HG03159 (cell line): ENCODE measurements around the gene KRTAP2-2.
"Not testable (repeated sequence)": the region's sequence is repeated elsewhere in the genome, so short reads cannot be mapped to it uniquely, and the experiment has no call there.

Experiments
- ATAC-seq: cut with Tn5 transposase; IDR thresholded peaks from one replicate; pipeline ENCODE4 v1.9.1; 2021; ENCODE audit warnings: mild to moderate bottlenecking, moderate library complexity; ENCODE audit not compliant: unreplicated experiment

KRTAP2-2 gene

DNA sequence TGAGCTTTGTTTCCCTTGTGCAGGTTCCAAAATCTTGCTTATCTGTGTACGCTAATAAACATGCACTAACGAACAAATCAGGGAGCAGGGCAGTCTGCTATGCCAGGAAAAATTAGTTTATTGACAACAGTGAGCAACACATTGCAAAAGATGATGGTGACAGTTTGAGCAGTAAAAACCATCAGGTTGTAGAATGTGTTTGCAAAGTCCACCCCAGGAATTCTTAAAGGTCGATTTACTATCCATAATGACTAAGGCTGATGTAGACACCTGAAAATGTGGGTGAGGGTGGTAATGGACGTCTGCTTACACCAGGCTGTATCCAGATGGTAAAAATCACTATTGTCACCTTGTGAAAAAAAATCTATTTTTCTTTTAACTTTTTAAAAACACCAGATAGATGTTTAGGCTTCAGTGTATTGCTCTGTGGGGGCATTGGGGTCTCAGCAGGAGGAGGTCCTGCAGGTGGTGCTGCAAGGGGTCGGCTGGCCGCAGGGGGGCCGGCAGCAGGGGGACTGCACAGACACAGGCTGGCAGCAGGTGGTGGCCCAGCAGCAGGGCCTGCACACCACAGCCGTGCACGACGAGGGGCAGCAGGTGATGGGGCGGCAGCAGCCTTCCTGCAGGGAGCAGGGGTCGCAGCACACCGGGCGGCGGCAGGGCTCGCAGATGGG, 10.1 kb upstream of the KRTAP2-2 start:
- ATAC-seq: not testable (repeated sequence)

DNA sequence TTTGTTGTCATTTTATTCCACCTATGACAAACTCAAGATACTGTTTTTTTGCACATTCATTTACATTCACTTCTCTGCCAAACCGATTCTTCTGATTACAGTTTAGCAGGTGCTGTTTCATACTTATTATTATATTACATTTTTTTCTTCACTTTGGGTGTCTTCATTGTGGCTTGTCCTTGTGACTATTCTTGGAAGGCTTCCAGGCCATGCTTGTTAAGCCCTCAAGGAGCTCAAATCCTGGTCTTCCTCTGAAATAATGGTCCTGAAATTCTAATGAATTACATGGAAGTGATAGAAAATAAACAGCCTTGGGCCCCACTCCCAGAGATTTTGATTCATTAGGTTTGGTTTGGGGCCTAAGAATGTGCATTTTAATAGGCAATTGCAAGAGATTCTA, 9.3 kb upstream of the KRTAP2-2 start:
- no peak for ATAC-seq

DNA sequence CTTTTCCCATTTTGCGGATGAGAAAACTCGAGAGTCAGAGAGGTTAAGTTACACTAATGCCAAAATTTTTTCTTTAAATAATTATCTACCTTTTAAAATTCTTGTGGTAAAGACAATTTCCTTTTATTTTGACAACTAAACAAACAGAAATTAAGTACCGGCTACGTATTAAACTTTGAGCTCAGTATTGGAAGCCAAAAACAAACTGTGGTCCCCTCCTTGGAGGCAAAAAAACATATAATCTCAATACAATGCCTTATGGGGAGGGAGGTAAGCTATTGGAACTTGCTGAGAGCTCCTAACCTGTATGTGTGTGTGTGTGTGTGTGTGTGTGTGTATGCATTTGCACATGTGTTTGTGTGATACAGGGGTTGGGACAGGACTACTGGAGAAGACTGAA, 8.4 kb upstream of the KRTAP2-2 start:
- no peak for ATAC-seq

DNA sequence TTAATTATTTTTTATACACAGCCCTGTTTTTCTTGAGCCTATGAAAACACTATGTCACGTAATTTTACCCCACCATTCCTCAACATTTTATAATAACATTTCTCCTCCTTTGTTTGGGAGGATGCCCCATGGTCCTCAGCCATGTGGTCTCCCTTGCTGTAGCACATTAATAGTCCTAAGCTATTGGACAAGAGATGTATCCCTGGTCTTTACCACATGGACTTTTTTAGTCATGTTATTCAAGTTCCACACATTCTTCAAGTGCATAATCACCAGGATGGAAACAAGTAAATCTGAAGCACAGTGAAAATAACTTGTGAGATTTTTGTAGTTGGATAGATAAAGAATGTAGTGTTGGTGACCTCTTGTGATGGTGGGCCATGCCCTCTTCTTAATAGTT, 6.9 kb upstream of the KRTAP2-2 start:
- ATAC-seq: no peak

DNA sequence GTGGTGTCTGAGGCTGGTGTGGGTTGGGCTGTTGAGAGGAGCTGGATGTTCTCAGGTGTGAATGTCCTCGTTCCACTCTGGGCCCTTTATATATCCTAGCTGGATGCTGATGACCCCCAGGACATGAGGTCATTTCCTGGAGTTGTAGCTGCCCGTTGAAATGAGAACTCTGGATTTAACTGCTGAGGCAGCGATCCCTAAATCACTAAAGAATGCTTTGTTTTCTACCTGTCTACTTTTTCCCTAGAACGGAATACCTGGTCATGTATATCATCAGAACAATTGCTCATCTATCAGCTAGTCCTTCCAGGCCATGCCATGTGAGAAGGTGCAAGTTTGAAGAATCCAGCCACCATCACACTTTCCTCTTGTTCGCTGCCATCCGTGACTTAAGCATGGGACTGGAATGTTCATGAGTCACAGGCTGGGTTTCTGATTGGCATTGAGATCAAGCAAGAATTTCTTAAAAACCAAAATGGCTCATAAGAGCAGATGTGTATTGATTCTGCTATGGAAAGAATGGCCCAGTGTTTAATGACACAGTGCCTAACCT, 5.1 kb upstream of the KRTAP2-2 start, which contains the start of gene KRTAP2-3:
TSS of gene KRTAP2-3 (minus strand) at position 63 of the 553 bp plus-strand sequence. CDS start 64 bp downstream, outside the sequence.
- ATAC-seq: no peak

DNA sequence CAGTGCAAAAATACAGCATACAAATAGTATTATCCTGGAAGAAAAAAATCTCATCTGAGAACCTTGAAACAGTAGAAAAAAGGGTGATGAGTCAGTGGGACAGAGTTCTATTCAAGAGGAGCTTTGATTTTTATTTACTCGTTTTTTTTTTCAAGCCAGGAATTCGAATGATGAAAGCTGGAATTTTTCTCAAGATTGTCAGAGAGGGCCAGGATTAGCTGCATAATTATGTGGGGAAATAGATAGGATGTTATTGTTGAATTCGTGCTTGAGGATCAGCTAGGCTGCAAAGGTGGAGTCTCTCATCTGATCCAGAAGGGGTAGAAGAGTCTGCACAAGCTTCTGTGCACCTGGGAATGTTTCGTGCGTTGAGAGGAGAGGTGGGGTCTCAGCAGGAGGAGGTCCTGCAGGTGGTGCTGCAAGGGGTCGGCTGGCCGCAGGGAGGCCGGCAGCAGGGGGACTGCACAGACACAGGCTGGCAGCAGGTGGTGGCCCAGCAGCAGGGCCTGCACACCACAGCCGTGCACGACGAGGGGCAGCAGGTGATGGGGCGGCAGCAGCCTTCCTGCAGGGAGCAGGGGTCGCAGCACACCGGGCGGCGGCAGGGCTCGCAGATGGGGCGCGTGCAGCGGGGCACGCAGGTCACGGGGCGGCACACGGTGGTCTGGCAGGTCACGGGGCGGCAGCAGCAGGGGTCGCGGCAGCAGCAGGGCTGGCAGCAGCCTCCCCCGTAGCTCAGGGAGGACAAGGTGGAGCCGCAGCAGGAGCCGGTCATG, 4.4 kb upstream of the KRTAP2-2 start:
- ATAC-seq: not testable (repeated sequence)

DNA sequence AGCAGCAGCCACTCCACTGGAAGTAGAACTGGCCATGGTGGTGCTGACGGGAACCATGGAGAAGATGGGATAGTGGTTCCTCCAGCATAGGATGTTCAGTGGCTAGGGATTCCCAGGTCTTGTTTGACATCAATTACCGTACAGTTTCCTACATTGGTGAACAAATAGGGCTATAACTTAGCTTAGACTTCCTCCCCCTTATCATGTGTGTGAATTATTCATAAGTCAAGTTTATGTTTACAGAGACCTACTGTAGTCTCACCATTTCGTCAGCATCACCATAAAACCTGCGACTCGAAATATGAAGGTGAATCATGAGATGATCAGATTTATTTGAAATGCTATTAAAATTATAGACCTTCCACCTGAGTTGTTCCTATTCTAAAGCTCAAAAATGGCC, 3.7 kb upstream of the KRTAP2-2 start:
- ATAC-seq: no peak

DNA sequence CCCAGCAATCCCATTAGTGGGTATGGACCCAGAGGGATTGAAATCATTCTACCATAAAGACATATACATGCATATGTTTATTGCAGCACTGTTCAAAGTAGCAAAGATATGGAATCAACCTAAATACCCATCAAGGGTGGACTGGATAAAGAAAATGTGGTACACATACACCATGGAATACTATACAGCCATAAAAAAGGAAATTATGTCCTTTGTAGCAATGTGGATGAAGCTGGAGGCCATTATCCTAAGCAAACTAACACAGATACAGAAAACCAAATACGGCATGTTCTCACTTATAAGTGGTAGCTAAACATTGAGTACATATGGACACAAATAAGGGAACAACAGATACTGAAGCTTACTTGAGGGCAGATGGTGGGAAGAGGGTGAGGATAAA, 2.5 kb upstream of the KRTAP2-2 start:
- ATAC-seq: no peak

DNA sequence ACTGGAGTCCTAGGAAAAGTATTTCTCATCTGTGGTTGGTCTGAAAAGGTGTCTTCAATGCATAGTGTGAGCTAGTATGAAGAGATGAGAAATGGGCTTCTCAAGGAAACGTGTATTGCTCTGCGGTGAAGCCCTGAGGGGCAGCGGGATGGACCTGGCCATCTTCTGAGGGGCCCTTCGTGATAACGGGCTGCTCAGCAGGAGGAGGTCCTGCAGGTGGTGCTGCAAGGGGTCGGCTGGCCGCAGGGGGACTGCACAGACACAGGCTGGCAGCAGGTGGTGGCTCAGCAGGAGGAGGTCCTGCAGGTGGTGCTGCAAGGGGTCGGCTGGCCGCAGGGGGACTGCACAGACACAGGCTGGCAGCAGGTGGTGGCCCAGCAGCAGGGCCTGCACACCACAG, 474 bp downstream of the KRTAP2-2 start:
- not testable (repeated sequence) for ATAC-seq

DNA sequence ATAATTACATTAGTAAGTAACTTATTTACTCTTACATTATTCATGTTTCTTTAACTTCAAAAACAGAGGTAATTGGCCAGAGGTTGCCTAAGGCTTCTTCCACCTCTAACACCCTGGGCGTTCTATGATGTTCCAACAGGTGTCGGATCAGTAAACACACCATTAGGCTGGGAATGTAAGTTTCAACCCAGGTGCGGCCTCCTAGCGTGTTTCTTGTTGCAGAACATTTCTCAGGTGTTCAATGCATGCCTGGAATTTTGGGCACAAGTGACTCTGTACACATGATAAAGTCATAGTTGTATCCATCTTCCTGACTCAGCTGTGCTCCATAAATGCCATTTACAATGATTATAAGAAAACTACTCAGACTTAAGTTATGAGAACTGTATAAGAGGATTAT, 1.0 kb downstream of the KRTAP2-2 start:
- no peak for ATAC-seq

DNA sequence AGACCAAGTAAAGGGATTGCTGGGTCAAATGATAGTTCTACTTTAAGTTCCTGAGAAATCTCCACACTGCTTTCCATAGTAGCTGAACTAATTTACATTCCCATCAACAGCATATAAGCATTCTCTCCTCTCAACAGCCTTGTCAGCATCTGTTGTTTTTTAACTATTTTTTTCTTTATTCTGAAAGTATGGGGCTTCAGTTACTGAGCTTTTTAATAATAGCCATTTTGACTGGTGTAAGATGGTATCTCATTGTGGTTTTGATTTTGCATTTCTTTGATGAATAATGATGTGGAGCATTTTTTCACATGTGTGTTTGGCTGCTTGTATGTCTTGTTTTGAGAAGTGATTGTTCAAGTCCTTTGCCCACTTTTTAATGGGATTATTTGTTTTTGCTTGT, 2.5 kb downstream of the KRTAP2-2 start:
- ATAC-seq: no peak

DNA sequence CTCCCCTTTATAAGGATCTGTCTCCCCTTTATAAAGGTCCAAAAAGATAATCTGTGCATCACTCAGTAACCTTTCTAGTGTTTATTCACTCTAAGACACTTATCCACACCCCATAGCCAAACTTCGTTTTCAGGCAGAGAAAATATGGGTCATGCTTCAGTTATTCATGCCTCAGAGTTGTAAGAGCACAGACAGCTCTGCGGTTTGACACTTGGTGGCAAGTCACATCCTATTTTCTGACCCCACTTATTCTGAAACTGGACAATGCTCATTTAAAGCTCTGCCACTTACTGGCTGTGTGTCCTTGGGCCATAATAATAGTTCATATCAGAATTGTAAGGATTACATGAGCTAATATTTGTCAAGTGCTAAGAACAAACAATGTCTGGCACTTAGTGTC, 5.9 kb downstream of the KRTAP2-2 start:
- ATAC-seq: no peak

DNA sequence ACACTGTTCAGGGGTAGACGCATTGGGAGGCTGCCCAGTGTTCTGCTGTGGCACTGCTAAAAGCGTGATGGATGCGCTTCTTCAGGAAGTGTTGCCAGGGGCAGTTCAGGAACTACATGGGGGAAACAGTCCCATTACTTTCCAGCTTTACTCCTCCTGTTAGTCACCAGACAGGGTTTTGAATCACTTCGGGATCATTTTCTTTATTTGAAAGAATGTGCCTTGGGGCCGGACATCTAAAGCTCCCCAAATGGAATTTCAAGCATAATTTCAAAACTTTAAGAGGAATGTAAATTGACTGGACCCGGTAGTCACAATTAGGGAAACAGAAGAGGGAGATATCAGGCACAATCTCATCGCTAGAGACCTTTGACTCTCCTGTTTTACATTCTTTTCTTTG, 6.6 kb downstream of the KRTAP2-2 start:
- no peak for ATAC-seq

DNA sequence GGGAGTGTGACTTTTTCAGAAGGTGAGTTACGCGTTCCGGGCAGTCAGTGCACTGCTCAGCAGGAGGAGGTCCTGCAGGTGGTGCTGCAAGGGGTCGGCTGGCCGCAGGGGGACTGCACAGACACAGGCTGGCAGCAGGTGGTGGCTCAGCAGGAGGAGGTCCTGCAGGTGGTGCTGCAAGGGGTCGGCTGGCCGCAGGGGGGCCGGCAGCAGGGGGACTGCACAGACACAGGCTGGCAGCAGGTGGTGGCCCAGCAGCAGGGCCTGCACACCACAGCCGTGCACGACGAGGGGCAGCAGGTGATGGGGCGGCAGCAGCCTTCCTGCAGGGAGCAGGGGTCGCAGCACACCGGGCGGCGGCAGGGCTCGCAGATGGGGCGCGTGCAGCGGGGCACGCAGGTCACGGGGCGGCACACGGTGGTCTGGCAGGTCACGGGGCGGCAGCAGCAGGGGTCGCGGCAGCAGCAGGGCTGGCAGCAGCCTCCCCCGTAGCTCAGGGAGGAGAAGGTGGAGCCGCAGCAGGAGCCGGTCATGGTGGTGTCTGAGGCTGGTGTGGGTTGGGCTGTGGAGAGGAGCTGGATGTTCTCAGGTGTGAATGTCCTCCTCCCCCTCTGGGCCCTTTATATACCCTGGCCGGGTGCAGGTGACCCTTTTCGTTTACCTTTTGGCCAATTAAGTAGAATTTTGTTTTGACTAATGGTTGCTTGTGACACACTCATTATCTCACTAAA, 8.1 kb downstream of the KRTAP2-2 start, which contains the start of gene KRTAP2-1:
TSS of gene KRTAP2-1 (minus strand) at position 582 of the 731 bp plus-strand sequence. CDS start at position 533, 49 bp downstream.
- not testable (repeated sequence) for ATAC-seq

DNA sequence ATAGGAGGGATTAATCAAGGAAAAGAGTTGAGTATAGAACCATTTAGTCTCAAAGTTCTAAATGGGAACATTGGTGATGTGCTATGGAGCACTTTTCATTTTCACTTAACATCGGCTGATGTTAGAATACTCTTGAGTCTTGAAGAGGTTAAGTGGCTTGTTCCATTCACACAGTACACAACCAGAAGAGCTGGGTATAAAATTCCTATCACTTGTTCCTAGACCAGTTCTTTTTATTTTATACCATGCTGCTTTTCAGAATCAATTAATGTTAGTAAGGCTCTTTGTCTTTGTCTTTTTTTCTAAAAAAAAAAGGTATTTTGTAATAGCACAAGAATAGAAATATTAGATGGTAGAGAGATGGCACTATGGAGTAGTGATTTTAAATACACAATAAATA, 12.1 kb downstream of the KRTAP2-2 start:
- ATAC-seq: no peak

DNA sequence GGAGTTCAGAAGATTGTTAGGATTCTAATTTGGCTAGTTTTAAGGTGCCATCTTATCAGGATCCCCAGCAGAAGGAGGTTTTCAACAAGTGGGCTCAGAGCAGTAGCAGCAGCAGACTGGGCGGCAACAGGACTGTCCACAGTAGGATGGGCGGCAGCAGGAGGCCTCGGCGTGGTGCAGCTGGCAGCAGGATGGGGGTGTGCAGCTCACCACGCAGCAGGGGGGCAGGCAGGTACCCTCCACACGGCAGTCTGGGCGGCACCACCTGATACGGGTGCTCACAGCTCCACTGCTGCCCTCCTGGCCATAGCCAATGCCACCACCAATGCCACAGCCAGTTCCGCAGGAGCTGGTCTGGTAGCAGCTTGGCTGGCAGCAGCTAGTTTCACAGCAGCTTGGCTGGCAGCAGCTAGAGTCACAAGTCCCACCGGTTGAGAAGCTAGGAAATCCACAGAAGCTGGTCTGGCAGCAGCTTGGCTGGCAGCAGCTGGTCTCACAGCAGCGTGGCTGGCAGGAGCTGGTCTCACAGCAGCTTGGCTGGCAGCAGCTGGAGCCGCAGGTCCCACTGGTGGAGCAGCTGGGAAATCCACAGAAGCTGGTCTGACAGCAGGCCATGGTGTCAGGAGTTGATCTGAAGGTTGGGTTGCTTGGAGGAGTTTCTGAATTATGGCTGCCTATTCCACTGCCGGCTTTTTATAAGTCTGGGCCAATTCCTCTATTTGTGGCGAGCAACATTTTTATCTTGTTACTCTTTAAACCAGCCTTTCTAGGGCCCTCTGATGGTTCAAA, 14.1 kb downstream of the KRTAP2-2 start, which contains the start of gene KRTAP1-1:
TSS of gene KRTAP1-1 (minus strand) at position 668 of the 789 bp plus-strand sequence. CDS start at position 615, 53 bp downstream.
- ATAC-seq: not testable (repeated sequence)

DNA sequence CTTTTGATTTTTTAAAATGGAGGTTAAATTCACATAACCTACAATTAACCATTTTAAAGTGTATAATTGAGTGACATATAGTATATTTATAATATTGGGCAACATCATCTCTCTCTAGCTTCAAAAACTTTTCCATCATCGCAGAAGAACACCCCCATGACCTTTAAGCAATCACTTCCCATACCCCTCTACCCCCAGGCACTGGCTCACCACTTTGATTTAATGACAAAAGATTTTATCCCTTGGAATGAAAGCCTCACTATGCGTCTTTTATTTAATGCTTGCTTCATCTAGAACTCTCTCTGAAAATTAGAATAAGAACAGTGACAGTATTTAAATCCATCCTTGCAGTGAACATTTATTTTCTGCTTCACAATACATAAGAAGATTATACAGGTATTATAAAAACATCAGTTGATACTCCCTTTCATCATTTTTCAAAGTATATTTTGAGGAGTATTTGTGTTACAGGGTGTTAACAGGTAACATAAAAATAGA, 17.1 kb downstream of the KRTAP2-2 start:
- ATAC-seq: no peak

DNA sequence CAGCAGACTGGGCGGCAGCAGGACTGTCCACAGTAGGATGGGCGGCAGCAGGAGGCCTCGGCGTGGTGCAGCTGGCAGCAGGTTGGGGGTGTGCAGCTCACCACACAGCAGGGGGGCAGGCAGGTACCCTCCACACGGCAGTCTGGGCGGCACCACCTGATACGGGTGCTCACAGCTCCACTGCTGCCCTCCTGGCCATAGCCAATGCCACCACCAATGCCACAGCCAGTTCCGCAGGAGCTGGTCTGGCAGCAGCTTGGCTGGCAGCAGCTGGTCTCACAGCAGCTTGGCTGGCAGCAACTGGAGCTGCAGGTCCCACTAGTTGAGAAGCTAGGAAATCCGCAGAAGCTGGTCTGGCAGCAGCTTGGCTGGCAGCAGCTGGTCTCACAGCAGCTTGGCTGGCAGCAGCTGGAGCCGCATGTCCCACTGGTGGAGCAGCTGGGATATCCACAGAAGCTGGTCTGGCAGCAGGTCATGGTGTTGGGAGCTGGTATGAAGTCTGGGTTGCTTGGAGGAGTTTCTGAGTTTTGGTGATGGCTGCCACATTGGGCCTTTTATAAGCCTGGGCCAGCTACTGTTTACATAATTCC, 20.6 kb downstream of the KRTAP2-2 start, which contains the start of gene KRTAP1-3:
TSS of gene KRTAP1-3 (minus strand) at position 529 of the 590 bp plus-strand sequence. CDS start at position 476, 53 bp downstream.
- not testable (repeated sequence) for ATAC-seq

DNA sequence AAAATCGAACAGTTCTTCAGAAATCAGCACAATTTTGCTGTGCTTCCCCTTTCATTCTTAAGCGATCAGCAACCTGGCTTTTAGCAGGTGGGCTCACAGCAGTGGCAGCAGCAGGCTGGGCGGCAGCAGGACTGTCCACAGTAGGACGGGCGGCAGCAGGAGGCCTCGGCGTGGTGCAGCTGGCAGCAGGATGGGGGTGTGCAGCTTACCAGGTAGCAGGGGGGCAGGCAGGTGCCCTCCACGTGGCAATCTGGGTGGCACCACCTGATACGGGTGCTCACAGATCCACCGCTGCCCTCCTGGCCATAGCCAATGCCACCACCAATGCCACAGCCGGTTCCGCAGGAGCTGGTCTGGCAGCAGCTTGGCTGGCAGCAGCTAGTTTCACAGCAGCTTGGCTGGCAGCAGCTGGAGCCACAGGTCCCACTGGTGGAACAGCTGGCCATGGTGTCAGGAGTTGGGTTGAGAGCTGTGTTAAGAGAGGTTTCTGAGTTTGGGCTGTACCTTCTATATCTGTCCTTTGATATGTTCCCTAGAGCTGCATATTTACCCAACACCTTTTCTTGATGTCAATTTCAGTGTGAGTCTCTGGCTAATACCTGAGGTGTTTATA, 25.3 kb downstream of the KRTAP2-2 start, which contains the start of gene KRTAP1-4:
TSS of gene KRTAP1-4 (minus strand) at position 563 of the 613 bp plus-strand sequence. CDS start at position 446, 117 bp downstream.
- no peak for ATAC-seq
